Stimulated activated CD8-positive, alpha-beta memory T cell treated with anti-CD3 and anti-CD28 coated beads, Interleukin-2, amount 100 ng/mL, for 48 hours (primary cell): ENCODE results near the gene PRKAG2.

Experiments used
- DNase-seq, 2 donors: peaks; one replicate each; pipeline ENCODE4 v3.0.0-alpha.2; 2020; ENCODE audit warnings: low read depth in 2 of 2

PRKAG2 gene

DNA sequence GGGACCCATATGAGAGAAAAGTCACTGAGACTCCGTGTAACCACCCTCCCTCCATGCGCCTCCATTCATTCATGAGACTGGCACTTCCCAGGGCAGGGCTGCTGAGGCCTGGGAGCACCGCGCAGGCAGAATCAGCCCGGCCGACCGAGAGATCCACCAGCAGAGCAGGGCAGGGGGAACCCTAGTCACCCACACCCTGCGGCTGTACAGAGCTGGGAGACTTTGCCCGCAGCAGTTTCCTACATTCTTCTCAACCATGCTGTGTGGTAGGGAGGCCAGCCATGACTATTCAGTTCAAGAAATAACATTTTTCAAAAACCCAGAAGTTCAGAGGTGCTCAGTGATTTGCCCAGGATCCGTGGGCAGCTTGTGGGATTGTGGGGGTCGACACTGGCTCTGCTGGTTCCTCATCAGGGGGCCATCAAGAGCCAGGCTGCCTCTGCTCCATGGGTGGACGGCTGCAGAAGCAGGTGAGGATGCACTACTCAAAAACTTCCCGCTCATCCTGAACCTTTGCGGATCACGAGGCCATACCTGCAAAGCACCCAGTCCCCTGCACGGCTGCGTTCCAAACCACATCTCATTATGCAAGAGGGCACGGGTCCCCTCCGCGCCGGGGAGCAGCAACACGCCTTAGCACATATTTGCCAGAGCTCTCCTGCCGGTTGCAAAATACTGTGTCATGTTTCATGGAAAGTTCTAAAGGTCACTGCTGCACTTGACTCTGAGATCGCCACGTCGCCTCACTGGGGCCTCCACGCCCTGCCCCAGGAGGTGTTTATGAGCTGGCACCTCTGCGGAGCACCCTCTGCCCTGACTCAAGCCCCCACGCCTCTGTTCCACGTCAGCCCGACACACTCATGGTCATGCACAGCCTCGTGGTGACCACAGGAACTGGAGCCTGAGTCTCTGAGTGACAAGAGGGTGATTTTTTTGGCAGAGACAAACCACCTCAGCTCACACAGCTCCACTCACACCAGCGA lies 132.0 kb downstream of the PRKAG2 start:
- peak; percentile 48 to 51 for DNase-seq

DNA sequence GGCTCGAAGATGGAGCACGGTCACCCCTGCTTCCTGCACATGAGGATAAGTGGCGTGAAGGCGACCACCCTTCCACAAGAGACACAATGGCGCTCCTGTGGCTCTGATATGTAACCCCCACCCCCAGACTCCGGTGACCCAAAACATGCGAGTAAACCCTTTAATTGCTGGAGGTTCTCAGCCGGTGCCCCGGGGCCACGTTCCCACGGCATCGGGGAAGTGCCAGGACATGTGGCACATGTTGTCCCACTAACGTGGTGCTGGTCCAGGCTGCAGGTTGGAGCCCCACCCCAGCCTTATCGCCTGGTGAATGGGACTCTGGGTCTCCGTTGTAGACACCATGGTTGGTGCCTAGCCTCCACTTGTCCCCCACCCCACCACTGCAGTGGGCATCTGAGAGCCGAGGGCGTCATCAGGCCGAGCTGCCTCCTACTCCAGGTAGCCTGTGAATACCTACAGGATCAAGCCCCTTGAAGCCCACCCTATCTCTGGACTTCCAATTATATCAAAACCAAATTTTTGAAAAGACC lies 132.8 kb downstream of the PRKAG2 start:
- no peak for DNase-seq

DNA sequence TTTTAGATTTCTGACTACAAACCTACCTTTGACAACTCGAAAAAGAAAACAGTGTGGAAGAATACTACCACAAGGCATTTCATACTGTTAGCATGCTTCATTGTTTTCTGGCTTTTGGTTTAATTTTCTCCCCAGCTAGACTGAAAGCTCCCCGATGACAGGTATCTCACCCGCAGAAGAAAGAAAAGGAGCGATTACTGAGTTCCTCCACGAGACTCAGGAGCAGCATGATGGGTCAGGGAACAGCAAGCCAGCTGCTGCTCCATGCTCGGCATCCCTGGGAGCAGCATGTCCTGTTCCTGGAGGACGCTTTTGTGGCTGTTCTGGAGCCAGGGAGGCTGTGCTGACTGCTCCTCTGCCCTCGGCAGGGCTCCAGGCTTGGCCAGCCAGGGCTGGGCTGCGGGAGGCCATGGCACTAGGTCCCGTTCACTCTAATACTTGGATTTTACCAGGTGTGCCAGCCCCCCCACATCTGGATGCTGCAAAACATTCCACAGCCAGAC lies 133.4 kb downstream of the PRKAG2 start:
- no peak for DNase-seq

DNA sequence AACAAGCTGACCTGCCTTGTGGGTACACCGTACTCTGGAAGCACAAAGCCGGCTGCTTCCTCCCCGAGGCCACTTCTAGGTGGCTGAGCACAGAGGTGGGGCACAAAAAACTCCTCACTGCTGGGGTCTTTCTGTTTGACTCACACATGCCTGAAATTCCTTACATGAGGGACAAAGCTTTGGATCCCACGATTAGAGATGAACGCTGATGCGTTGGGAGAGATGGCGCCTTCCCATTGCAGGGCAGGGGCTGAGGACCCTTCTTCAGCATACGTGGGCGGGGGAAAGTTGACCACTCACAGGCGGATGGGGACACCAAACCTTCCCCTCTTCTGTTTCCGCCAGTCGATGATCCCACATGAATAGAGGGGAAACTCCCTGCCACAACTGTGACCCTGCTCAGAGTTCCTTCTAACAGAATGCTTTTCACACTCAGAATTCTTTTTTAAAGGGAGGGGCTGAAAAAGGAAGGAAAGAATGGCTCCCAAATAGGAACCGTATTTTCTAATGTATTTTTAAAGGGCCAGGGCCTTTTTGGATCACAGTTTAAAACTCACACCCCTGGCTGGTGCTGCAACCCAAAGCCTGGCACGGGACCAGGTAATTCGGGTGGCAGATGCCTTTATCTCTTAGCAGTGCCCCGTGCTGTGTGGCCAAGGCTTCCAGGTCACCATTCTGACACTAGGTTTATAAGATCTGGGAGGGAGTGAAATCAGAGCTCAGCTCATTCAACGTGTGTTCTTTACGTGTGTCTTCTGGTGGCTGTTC lies 134.0 kb downstream of the PRKAG2 start:
- no peak for DNase-seq

DNA sequence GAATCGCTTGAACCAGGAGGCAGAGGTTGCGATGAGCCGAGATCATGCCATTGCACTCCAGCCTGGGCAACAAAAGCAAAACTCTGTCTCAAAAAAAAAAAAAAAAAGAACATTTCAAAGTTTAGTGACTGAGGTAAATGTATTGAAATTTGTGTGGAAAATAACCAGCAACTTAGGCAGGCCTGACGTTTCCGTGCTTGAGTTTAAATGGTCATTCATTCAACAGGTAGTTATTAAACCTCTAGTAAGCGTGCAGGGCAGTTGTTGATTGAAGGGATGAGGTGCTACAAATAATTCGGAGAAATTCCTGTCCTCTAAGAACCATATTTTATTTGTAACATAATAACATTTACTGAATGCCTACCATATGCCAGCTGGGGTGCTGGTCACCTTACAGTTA lies 135.3 kb downstream of the PRKAG2 start:
- DNase-seq: no peak

DNA sequence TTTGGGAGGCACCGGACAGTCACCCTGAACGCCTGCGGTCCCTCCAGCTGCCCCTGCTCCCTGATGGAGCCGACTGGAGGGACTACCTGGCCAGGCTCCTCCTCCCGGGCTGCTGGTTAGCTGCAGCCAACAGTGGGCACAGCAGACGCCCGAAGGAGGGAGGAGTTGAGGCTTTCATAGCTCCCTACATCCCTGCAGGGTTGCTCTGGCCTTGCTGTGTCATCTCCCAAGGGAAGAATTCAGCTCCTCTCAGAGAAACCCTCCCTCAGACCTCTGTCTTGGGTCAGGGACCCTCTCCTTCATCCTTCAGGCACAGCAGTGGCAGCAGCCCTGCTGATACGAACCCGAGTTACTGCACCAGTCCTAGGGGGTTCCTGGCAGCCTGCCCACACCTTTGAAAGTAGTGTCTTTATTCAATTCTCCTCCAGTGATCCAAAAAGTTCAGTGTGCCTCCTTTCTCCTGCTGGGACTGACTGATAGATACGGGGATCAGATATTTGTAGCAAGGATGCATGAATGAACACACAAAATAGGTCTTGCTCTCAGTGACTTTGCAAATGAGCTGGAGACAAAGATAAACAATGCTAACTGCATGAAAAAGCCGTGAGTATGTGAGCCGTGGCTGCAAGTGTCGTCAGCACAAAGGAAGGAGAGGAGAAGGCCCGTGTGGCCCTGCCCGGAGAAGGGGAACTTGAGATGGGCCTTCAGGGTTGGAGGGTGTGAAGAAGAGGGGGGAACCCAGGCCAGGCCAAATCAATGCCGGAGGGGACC lies 136.6 kb downstream of the PRKAG2 start:
- no peak for DNase-seq

DNA sequence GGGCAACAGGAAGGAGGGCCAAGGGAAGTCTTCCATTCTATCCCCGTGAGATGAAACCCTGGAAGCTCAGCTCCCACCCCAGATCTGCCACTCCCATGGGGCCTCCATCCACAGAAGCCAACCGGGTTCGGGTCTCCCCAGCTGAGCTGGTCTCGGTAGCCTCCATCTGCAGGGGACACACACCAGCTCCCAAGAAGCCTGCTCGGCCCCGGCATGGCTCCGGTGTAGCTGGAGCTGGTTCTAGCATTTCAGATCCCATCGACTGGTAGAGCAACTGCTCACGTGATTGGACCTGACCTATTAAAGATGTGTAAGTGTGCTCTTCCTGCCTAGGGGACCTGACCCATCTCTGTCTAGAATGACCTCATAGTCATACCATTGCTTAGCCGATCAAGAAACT lies 138.0 kb downstream of the PRKAG2 start:
- no peak for DNase-seq

DNA sequence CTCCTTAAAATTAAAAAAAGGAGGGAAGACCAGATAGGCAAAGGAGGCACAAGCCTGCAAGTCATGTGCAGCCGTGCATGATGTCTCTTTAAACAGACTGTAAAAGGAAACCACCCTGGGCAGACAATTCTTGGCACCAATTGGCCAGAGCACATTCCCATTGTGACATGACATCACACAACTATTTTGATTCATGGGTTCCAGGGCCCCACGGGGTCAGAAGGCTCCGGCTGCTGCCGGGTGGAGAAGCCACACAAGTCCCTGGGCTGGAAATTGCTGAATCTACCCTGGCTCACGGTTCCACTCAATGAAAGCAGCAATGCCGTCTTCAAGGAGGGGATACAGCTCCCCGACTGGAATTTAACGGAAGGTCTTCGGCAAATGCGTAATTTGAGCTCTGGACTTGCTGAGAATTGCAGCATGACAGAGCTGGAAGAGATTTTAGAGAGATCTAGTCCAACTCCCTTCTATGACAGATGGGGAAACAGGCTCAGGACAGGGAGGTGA lies 140.5 kb downstream of the PRKAG2 start:
- no peak for DNase-seq

DNA sequence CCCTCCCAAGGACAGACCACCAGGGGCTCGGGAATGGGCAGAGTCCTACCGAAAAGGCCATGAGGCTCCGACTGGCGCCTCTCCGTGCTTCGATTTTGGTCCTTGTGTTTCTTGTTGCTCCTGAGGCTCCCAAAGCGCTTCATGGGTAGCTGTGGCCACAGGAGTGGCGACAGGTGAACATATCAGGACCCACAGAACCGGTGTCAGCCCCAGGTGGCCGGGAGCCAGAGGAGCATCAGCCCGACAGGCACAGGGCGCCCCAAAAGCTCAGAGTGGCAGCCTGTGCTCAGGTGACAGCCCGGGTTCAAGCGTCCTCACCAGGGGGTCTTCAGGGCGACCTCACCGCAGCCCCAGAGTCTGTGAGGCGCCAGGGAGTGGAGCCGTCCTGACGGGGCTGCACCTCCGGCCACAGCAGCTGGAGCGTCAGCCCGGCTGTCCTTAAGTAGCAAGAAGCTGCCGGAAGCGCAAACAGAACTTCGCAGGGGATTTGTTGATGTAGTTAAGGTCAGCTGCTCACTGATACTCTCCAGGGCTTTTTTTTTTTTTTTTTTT lies 141.0 kb downstream of the PRKAG2 start:
- DNase-seq: no peak

DNA sequence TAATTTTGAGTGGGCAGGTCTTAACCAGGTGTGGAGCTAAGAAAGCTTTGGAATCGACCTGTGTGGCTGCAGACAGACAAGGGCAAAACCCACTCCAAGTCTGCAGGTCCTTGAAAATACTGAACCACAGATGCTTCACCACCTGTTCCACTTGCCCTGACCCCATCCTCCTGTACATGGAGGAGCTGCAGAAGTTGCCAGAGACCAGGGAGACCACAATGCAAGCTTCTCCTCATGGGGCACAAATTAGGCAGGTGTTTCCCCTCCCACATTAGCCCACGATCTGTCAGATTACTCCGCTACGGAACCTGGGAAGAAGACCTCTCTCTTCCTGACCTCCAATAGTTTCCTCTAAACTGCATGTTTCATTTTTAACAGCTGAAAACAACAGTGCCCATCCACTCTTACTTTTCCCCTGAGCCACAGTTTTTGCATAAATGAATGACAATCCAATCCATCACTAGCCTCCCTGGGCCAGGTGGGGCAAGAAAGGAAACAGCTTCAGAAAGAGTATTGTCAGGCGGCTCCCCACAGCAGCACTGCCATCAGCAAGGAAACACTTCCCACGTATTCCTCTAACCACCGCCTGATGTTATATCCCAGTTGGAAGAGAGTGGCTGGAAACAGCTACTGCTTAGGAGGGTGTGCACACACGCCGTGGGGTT lies 141.6 kb downstream of the PRKAG2 start:
- no peak for DNase-seq

DNA sequence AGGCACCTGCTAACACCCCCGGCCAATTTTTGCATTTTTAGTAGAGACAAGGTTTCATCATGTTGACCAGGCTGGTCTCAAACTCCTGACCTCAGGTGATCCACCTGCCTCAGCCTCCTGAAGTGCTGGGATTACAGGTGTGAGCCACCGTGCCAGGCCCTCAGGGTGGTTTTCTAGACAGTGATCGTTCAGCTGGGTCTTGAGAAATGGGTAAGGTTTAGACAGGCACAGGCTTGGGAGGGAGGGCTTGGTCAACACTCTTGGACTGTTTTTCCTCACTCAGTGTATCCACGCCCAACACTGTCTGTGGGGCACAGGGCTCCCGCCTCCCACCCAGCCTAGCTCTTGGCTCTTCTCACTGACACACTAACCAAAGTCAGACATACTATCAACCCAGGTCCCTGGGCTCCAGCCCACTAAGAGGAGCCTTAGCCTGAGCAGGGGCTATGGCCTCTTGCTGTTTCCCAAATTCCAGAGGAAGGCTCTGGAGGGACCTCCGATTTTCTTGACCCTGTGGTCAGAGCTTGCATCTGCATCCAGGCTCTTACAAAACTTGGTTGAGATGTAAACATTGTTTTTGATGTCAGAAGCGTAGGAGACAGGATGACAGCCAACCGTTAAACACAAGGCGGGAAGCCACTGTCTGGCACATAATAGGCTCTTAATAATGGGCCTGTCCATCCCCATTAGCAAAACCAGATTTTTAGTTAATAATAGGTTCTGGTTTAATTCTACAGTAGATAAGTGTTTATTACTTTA lies 143.9 kb downstream of the PRKAG2 start:
- no peak for DNase-seq

DNA sequence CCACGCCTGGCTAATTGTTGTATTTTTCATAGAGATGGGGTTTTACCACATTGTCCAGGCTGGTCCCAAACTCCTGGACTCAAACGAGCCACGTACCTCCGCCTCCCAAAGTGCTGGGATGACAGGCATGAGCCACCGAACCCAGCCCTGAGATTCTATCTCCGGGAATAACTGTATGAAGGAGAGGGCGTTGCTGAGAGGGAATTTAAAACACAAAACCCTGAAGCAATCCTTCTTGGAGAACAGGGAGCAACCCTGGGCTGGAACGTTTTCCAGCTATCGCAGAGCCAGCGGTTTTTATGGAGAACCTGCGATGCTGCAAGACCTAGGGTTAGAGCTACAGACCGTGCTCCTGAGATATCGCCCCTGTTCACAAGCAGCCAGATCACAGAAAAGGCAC lies 144.6 kb downstream of the PRKAG2 start:
- no peak for DNase-seq

DNA sequence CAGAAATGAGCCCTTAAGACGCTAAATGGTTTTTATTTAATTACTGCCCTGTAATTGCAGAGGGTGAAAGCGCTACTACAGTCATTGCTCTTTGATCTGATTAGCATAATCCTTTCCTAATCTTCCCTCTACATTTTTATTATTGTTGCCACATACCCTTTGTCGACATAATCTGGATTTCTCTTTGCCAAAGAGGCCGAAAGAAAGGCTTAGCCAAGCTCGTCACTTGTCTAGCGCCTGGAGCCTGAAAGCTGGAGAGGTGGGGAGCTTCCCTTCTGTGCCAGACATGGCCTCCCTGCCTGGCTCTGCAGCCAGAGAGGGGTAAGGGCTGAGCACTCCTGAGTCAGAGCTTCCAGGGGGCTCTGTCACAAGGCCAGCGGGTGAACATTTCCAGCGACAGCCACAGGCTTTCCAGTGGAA lies 145.9 kb downstream of the PRKAG2 start:
- DNase-seq: no peak

DNA sequence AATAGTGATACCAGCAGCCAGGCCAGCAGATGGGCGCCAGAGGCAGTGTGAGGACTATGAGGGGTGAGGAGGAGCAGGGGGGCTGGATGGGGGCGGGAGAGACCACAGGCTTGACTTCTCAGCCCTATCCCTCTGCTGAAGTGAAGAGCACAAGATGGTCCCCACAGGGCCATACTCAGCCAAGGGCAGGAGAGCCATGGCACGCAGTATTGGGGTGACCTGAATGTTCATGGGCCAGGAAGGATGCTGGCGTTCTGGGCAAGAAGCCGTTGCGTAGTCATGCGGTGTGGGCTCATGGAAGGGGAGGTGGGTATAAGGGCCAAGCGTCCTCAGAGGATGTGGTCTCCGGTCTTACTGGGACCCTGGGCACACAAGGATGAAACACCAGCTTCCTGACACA lies 146.3 kb downstream of the PRKAG2 start:
- DNase-seq: no peak

DNA sequence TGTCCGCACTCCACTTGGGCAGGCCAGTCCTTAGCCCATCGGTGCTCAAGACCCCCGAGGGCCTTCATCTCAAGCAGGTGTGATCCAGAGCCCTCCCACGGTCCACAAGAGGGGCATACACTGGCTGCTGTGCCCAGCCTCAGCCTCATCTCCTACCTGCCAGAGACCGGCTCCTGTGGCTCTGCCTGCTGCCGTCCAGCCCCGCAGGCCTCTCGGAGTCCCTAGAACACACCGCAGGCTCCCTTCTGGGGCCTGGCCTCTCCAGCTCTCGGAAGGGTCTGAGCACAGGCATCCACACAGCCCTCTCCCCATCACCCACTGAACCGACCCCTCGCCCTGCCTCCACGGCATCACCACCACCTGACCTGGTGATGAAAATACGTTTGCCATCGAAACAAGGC lies 147.4 kb downstream of the PRKAG2 start:
- DNase-seq: no peak

DNA sequence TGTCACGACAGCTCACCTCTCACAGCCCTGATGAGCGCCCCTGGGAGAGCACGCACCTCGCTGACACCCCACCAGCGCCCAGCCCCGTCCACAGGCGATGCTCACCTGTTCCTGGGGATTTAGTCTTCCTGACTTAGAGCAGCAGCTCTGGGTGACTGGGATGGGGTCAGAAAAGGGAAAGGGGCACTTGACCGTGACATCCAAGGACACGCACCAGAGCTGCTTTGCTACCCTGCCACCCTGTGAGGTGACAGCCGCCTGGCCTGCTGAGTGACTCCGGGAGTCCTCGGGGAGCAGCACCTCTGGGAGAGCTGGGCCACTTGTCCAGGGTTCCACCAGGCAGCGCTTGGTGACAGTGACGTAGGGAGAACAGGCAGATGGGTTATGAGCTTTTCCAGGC lies 148.2 kb downstream of the PRKAG2 start:
- DNase-seq: no peak

DNA sequence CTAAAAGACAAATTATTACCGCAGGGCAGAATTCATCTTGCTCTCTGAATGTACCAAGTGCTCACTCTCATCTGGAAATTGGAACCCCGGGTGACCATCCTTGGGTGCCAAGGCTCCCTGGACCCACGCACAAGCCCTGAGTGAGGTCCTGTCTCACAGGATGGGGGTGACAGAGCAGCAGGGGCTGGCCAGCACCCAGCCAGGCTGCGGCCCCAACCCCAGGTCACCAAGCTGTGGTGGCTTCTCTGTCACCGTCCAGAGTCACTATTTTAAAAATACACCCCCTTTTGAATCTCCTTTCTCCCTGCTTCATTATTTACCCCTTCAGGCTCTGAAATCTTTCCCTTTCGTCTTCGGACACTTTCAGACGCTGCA lies 148.6 kb downstream of the PRKAG2 start:
- DNase-seq: no peak

DNA sequence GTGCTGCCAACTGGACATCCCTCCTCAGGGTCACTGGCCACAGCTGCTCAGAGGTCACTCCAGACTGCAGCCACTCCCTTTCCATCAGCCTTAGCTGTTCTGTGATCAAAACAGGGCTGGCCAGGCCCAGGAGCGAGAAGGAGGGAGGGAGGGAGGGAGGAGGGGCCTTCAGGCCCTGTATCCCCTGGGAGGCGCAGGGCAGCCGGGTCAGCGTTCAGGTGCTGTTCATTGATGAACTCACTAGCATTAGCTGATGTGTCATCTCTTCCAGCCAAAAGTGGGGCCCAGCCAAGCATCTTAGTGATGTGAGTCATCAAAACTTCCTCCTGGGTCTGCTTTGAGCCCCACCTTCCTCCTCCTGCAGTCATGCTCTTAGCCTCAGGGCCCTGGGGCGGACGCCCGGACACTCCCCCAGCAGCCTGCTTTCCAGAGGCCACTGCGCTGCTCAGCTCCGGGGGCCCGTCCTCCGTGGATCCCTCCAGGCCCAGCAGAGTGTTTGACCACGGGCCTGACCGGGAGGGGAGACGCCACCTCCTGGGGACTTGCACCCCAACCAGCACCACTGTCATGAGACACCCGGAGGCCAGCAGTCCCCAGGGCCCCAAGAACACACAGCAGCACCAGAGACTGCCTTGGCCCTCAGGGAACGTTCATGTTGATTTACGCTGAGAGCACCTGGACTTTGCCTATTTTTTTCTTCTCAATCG lies 149.2 kb downstream of the PRKAG2 start:
- DNase-seq: peak; percentile 40 to 46
